Upper lobe of left lung (tissue), 6 donors: ENCODE measurements around the gene ZFR2. TPM values are rescaled to one million over a fixed set of nuclear protein-coding genes. Genes with fewer than 3 reads are reported as not detected.
A peak's percentile ranks its signal among the peaks of the same experiment; 100 is the strongest.

Experiments
- ATAC-seq, 2 donors: fragments of 200-7000 bp; cut with Tn5 transposase; one replicate each; pipeline ENCODE4 v1.9.1; 2022; ENCODE audit warnings: mild to moderate bottlenecking in 2 of 2, moderate library complexity in 2 of 2; ENCODE audit not compliant: low FRiP score in 2 of 2
- DNase-seq, 2 donors: peaks; one replicate each; pipeline ENCODE4 v3.0.0-alpha.2; 2019 to 2020
- H3K27ac ChIP-seq, 4 donors: fragments of 200-600 bp; sonication (generic); one replicate each; pipeline ENCODE4 v1.5.1; 2016 to 2019
- H3K27me3 ChIP-seq, 4 donors: fragments of 200-600 bp; sonication (generic); one replicate each; pipeline ENCODE4 v1.5.1; 2017 to 2019
- H3K36me3 ChIP-seq, 4 donors: fragments of 200-600 bp; sonication (generic); one replicate each; pipeline ENCODE4 v1.5.1; 2016 to 2019
- H3K4me1 ChIP-seq, 4 donors: fragments of 200-600 bp; sonication (generic); one replicate each; pipeline ENCODE4 v1.5.1; 2018 to 2019
- H3K4me3 ChIP-seq, 4 donors: fragments of 200-600 bp; sonication (generic); one replicate each; pipeline ENCODE4 v1.5.1; 2017 to 2019; ENCODE audit warnings: mild to moderate bottlenecking in 2 of 4, moderate library complexity in 1 of 4
- H3K9me3 ChIP-seq, 4 donors: fragments of 200-600 bp; sonication (generic); one replicate each; pipeline ENCODE4 v1.5.1; 2018 to 2019
- CTCF ChIP-seq, 6 experiments: fragments of 450-650 bp in 4 of 6; fragments of 200-600 bp in 2 of 6; sonication (generic) in 2 of 6; IDR thresholded peaks; one replicate each; pipeline ENCODE4 v1.5.1; 2016 to 2019; ENCODE audit warnings: antibody characterized with exemption in 6 of 6
- EP300 ChIP-seq, 4 donors: sonication (generic); formaldehyde crosslinking; IDR thresholded peaks; one replicate each; pipeline ENCODE4 v1.5.1; 2017; ENCODE audit warnings: antibody characterized with exemption in 4 of 4, control low read depth in 2 of 4
- POLR2A ChIP-seq, 4 donors: fragments of 450-650 bp; IDR thresholded peaks; one replicate each; pipeline ENCODE4 v1.5.1; 2016 to 2017; ENCODE audit warnings: antibody characterized with exemption in 4 of 4, mild to moderate bottlenecking in 2 of 4
- POLR2AphosphoS5 ChIP-seq, 2 donors: sonication (generic); formaldehyde crosslinking; IDR thresholded peaks; one replicate each; pipeline ENCODE4 v1.5.1; 2017; ENCODE audit warnings: antibody characterized with exemption in 2 of 2
- WGBS, 2 donors: methylation state at CpG; one replicate each; pipeline ENCODE4 v1.1.5; 2017 to 2018; 5-methylcytosine and 5-hydroxymethylcytosine counted together
- total RNA-seq, 6 donors: library from RNA; depleted of rRNA in 4 of 6; stranded (reverse); fragments of >200 nt in 4 of 6; gene quantifications; one replicate each; pipeline versions ENCODE4 v1.1.0 to v1.2.1, GENCODE V29; 2016 to 2021
- donor health status: DM: no; HTN: no; CAD: no; lungs with moderate emphysema.
- donor health status: DM: no; HTN: yes; CAD: no; lungs with severe emphysema.

The ZFR2 gene
- total RNA-seq, 6 donors from 2014 or later = 0.11 to 4.2 (median 0.30) TPM; not detected in 3

- Histone ChIP-seq H3K4me1 (peaks cover 8 to 20% (median 12%) of the 10 kb centered on the region in 4 donors), H3K4me3 (no peak overlapping the region), H3K27ac (no peak overlapping the region), H3K27me3 (no peaks in the 10 kb centered on the region), H3K36me3 (no peaks in the 10 kb centered on the region), H3K9me3 (no peaks in the 10 kb centered on the region)
- DNase-seq (no peak), ATAC-seq (peak in 1 of 2 donors; percentile 21)
- TF ChIP-seq POLR2AphosphoS5 (IDR thresholded peaks at IDR 0.05) = no peak
- no peak for TF ChIP-seq EP300 (IDR thresholded peaks at IDR 0.05)
- no peak for TF ChIP-seq CTCF (IDR thresholded peaks at IDR 0.05)
- TF ChIP-seq POLR2A (IDR thresholded peaks at IDR 0.05) = no peak
- WGBS, 2 donors = 90 to 93% methylated on average over 15 to 25 of the region's 26 CpGs
These were observed 46.0 kb downstream of the ZFR2 start for GRCh38 chr19:3822683-3823349.

- 12% methylated on average over 43 of the region's 43 CpGs; no CpG with 5 or more reads in 1 of the 2 donors for WGBS, 2 donors
- no peak overlapping the region for H3K27ac ChIP-seq
- peak; percentile 81 to 85 for ATAC-seq
- no peaks in the 10 kb centered on the region for H3K36me3 ChIP-seq
- no peaks in the 10 kb centered on the region for H3K9me3 ChIP-seq
- DNase-seq = peak; percentile 77 to 97
- TF ChIP-seq CTCF (IDR thresholded peaks at IDR 0.05) (peak; percentile 99 to 100 (median 99)), EP300 (IDR thresholded peaks at IDR 0.05) (no peak), POLR2AphosphoS5 (IDR thresholded peaks at IDR 0.05) (no peak)
- no peaks in the 10 kb centered on the region for H3K27me3 ChIP-seq
- H3K4me1 ChIP-seq = peaks cover 8 to 20% (median 14%) of the 10 kb centered on the region in 4 donors
- H3K4me3 ChIP-seq = no peak overlapping the region
These were observed 46.9 kb downstream of the ZFR2 start for GRCh38 chr19:3821857-3822364.

GRCh38 chr19:3821156-3821555 is 47.7 kb downstream of the ZFR2 start:
- H3K27ac ChIP-seq = no peak overlapping the region
- H3K4me1 ChIP-seq = peaks cover 8 to 20% (median 14%) of the 10 kb centered on the region in 4 donors
- no peaks in the 10 kb centered on the region for H3K36me3 ChIP-seq
- no peak overlapping the region for H3K4me3 ChIP-seq
- DNase-seq = peak in 1 of 2 donors; percentile 77
- no peaks in the 10 kb centered on the region for H3K27me3 ChIP-seq
- 90 to 95% methylated on average over 16 to 23 of the region's 23 CpGs for WGBS, 2 donors
- no peak for ATAC-seq
- TF ChIP-seq POLR2AphosphoS5 (IDR thresholded peaks at IDR 0.05) (no peak), EP300 (IDR thresholded peaks at IDR 0.05) (no peak), CTCF (IDR thresholded peaks at IDR 0.05) (no peak), POLR2A (IDR thresholded peaks at IDR 0.05) (no peak)
- H3K9me3 ChIP-seq = no peaks in the 10 kb centered on the region

GRCh38 chr19:3819989-3820388 is 48.8 kb downstream of the ZFR2 start:
- Histone ChIP-seq H3K27ac (peak overlapping the region in 2 of 4 donors; percentile 27 to 42), H3K27me3 (no peaks in the 10 kb centered on the region), H3K36me3 (no peaks in the 10 kb centered on the region), H3K9me3 (no peaks in the 10 kb centered on the region), H3K4me1 (peaks cover 8 to 21% (median 14%) of the 10 kb centered on the region in 4 donors), H3K4me3 (no peak overlapping the region)
- DNase-seq = peak in 1 of 2 donors; percentile 78
- TF ChIP-seq POLR2A (IDR thresholded peaks at IDR 0.05) = no peak
- TF ChIP-seq CTCF (IDR thresholded peaks at IDR 0.05) = no peak
- TF ChIP-seq POLR2AphosphoS5 (IDR thresholded peaks at IDR 0.05) = no peak
- TF ChIP-seq EP300 (IDR thresholded peaks at IDR 0.05) = no peak
- no peak for ATAC-seq
- 82% methylated on average over 16 of the region's 19 CpGs; no CpG with 5 or more reads in 1 of the 2 donors for WGBS, 2 donors
